NB4 (cell line): Measurements from ENCODE around the gene SOCS2.

ENCODE experiments used
- CTCF ChIP-seq: IDR thresholded peaks from one replicate; pipeline ENCODE4 v1.5.1; 2012; ENCODE audit warnings: low read depth, low read length
- MAX ChIP-seq: IDR thresholded peaks from 2 replicates; pipeline ENCODE4 v1.6.1; 2011; ENCODE audit warnings: low read depth, low read length
- POLR2A ChIP-seq: IDR thresholded peaks from 2 replicates; pipeline ENCODE4 v1.6.1; 2011; ENCODE audit warnings: mild to moderate bottlenecking; ENCODE audit not compliant: insufficient read length; ENCODE audit errors: extremely low read depth

- TF ChIP-seq CTCF (no peak), POLR2A (no peak), MAX (no peak)
Measured at GRCh38 chr12:93536766-93537488, 35.5 kb upstream of the SOCS2 start.
